Activated CD8-positive, alpha-beta memory T cell treated with anti-CD3 and anti-CD28 coated beads, Interleukin-2, amount 50 U/mL, for 1 hour (primary cell): ENCODE measurements around the gene PLAAT2.
A peak's percentile ranks its signal among the peaks of the same experiment; 100 is the strongest.
"Not testable (repeated sequence)": the region's sequence is repeated elsewhere in the genome, so short reads cannot be mapped to it uniquely, and the experiment has no call there.

Experiments used
- DNase-seq: peaks from one replicate; pipeline ENCODE4 v3.0.0-alpha.2; 2020; ENCODE audit errors: extremely low read depth

PLAAT2 gene

GRCh38 chr11:63578882-63579281, 15.7 kb upstream of the PLAAT2 start:
- not testable (repeated sequence) for DNase-seq

- no peak for DNase-seq
Observed at GRCh38 chr11:63574856-63575602, 11.8 kb upstream of the PLAAT2 start.

GRCh38 chr11:63573881-63574855, 11.0 kb upstream of the PLAAT2 start:
- no peak for DNase-seq

- DNase-seq, result no peak
Observed at GRCh38 chr11:63572026-63572688, 9.0 kb upstream of the PLAAT2 start.

GRCh38 chr11:63569570-63569969, 6.4 kb upstream of the PLAAT2 start:
- no peak for DNase-seq

GRCh38 chr11:63567044-63567840, 4.1 kb upstream of the PLAAT2 start:
- peak; percentile 36 for DNase-seq

- no peak for DNase-seq
Observed at GRCh38 chr11:63564784-63565350, 1.7 kb upstream of the PLAAT2 start.

GRCh38 chr11:63564056-63564774, 1.0 kb upstream of the PLAAT2 start:
- no peak for DNase-seq

GRCh38 chr11:63560506-63561180, 2.5 kb downstream of the PLAAT2 start:
- DNase-seq, result no peak

- no peak for DNase-seq
Observed at GRCh38 chr11:63558459-63559157, 4.6 kb downstream of the PLAAT2 start.

- DNase-seq, result no peak
Observed at GRCh38 chr11:63557570-63557969, 5.6 kb downstream of the PLAAT2 start.

- no peak for DNase-seq
Observed at GRCh38 chr11:63556404-63557013, 6.7 kb downstream of the PLAAT2 start.

- DNase-seq, result no peak
Observed at GRCh38 chr11:63554877-63555223, 8.3 kb downstream of the PLAAT2 start.

- peak; percentile 42 for DNase-seq
Observed at GRCh38 chr11:63553759-63554158, 9.4 kb downstream of the PLAAT2 start.

- DNase-seq, result no peak
Observed at GRCh38 chr11:63552921-63553320, 10.3 kb downstream of the PLAAT2 start.

GRCh38 chr11:63551889-63552266, 11.3 kb downstream of the PLAAT2 start:
- DNase-seq, result no peak

GRCh38 chr11:63551091-63551888, 11.9 kb downstream of the PLAAT2 start:
- DNase-seq, result no peak

GRCh38 chr11:63550156-63550700, 13.0 kb downstream of the PLAAT2 start:
- DNase-seq, result not testable (repeated sequence)
